T-helper 1 cell treated with Interleukin-12 subunit alpha and Interleukin-12 subunit beta and Interleukin-4 antibody, amounts not matched to agents 30 μg/mL and 1 μg/mL, for 36 hours (primary cell): Measurements from ENCODE around the gene CREB3L1.
"Not testable (repeated sequence)": the region's sequence is repeated elsewhere in the genome, so short reads cannot be mapped to it uniquely, and the experiment has no call there.

ENCODE experiments used
- H3K27ac Mint-ChIP-seq: one replicate; pipeline ENCODE4 v1.8.0; 2021; ENCODE audit warnings: mild to moderate bottlenecking, mixed read lengths
- H3K27me3 Mint-ChIP-seq: one replicate; pipeline ENCODE4 v1.8.0; 2021; ENCODE audit warnings: low read depth, mixed read lengths
- H3K36me3 Mint-ChIP-seq: one replicate; pipeline ENCODE4 v1.8.0; 2021; ENCODE audit warnings: low read depth, mixed read lengths
- H3K4me1 Mint-ChIP-seq: one replicate; pipeline ENCODE4 v1.8.0; 2021; ENCODE audit warnings: low read depth, mixed read lengths
- H3K4me3 Mint-ChIP-seq: one replicate; pipeline ENCODE4 v1.8.0; 2021; ENCODE audit warnings: mild to moderate bottlenecking, moderate library complexity, mixed read lengths
- H3K9me3 Mint-ChIP-seq: one replicate; pipeline ENCODE4 v1.8.0; 2021; ENCODE audit warnings: mixed read lengths

CREB3L1 gene

DNA sequence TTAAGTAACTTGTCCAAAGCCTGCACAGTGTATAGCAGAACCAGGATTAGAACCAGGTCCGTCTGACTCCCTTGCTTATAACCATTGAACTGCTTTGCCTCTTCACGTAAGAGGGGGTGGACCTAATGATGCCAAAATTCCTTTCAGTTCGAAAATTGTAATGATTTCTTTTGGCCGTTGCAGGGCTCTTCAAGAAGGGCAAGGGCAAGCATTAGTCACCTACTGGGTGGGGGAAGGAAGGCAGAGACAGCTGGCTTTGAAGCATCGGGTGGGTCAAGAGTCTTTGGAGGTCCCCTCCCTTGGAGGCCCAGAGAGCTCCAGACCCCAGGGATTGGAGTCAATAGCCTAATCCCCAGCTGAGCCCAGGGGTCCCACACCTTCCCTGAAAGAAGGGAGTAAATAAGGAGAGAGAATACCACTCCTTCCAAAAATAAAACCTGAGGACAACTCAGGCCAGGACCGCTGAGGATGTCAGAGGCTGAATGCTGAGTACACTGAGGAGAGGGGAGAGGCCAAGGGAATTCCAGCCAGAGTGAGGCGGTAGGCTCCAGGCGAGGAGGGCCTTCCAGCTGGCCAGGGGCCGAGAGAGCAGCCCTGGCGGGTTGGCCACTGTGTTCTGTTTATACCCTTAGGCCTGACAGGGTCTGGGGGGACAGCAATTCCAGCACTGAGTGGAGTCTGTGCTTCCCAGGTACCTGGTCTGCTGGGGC, 14.1 kb downstream of the CREB3L1 start:
- H3K4me3 Mint-ChIP-seq: no peak overlapping the region
- peaks cover 22% of the 10 kb centered on the region for H3K27me3 Mint-ChIP-seq
- no peaks in the 10 kb centered on the region for H3K9me3 Mint-ChIP-seq
- H3K36me3 Mint-ChIP-seq: no peaks in the 10 kb centered on the region
- H3K4me1 Mint-ChIP-seq: peaks cover 7% of the 10 kb centered on the region
- H3K27ac Mint-ChIP-seq: no peak overlapping the region

- H3K27ac Mint-ChIP-seq: no peak overlapping the region
Observed at GRCh38 chr11:46293066-46293465, 15.6 kb downstream of the CREB3L1 start.

GRCh38 chr11:46293641-46294103, 16.2 kb downstream of the CREB3L1 start:
- Mint-ChIP-seq H3K27ac (no peak overlapping the region), H3K4me1 (peaks cover 7% of the 10 kb centered on the region), H3K27me3 (peaks cover 38% of the 10 kb centered on the region), H3K9me3 (no peaks in the 10 kb centered on the region), H3K4me3 (no peak overlapping the region), H3K36me3 (no peaks in the 10 kb centered on the region)

More at GRCh38 chr11:46293066-46293465, 15.6 kb downstream of the CREB3L1 start:
- Mint-ChIP-seq H3K9me3 (no peaks in the 10 kb centered on the region), H3K4me3 (no peak overlapping the region), H3K4me1 (peaks cover 7% of the 10 kb centered on the region), H3K27me3 (peaks cover 33% of the 10 kb centered on the region), H3K36me3 (no peaks in the 10 kb centered on the region)

DNA sequence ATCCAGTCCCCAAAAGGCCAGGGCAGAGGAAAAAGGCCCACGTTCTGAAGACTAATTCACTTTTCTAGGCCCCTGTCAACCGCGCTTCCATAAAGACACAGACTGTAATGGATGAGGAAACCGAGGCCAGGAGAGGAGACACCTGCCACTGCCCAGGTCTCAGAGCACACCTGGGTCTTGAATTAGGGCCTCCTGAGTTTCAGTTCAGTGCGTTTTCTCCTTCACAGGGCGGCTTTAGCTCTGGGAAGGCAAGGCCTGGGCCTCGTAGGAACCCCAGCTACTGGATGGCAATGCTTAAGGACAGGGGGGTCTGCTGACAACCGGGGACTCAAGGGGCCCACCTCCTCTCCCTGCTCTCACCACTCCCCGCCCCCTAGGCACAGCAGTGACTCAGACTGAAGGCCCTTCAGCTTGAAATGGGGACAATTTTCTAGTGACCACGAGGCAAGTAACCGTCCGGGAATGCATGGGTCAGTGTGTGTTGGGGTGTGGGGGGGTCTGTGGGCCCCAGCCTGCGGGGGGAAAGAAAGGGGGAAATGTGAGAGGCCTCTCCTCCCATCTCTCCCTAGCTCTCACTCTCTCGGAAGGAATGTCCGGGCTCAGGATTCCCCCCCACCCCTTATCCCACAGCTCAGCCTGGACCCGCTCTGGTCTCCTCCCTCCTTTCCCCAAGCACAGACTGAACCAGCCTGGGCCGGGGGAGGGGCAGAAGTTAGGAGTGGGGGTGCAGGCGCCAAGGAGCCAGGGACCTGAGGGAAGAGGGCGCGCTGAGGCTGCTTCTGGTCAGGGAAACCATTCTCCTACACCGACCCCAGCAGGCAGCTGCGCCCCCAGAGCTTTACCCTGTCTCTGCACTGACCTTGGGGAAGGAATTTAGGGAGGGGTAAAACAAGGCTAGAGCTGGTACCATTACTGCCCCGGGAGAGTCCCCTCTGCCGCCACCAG, 17.2 kb downstream of the CREB3L1 start:
- H3K4me1 Mint-ChIP-seq: peaks cover 7% of the 10 kb centered on the region
- H3K27me3 Mint-ChIP-seq: peaks cover 35% of the 10 kb centered on the region
- H3K9me3 Mint-ChIP-seq: no peaks in the 10 kb centered on the region
- H3K36me3 Mint-ChIP-seq: no peaks in the 10 kb centered on the region
- peak overlapping the region; percentile 34 for H3K4me3 Mint-ChIP-seq
- H3K27ac Mint-ChIP-seq: no peak overlapping the region

- Mint-ChIP-seq H3K4me3 (peak overlapping the region; percentile 75), H3K36me3 (no peaks in the 10 kb centered on the region), H3K27ac (no peak overlapping the region), H3K9me3 (no peaks in the 10 kb centered on the region), H3K27me3 (peaks cover 35% of the 10 kb centered on the region), H3K4me1 (peaks cover 7% of the 10 kb centered on the region)
Observed at GRCh38 chr11:46295312-46296058, 18.0 kb downstream of the CREB3L1 start.

- no peak overlapping the region for H3K27ac Mint-ChIP-seq
- H3K36me3 Mint-ChIP-seq: no peaks in the 10 kb centered on the region
- peaks cover 7% of the 10 kb centered on the region for H3K4me1 Mint-ChIP-seq
- H3K9me3 Mint-ChIP-seq: no peaks in the 10 kb centered on the region
- H3K4me3 Mint-ChIP-seq: peak overlapping the region; percentile 75
- peaks cover 35% of the 10 kb centered on the region for H3K27me3 Mint-ChIP-seq
Observed at GRCh38 chr11:46296059-46296527, 18.6 kb downstream of the CREB3L1 start.

DNA sequence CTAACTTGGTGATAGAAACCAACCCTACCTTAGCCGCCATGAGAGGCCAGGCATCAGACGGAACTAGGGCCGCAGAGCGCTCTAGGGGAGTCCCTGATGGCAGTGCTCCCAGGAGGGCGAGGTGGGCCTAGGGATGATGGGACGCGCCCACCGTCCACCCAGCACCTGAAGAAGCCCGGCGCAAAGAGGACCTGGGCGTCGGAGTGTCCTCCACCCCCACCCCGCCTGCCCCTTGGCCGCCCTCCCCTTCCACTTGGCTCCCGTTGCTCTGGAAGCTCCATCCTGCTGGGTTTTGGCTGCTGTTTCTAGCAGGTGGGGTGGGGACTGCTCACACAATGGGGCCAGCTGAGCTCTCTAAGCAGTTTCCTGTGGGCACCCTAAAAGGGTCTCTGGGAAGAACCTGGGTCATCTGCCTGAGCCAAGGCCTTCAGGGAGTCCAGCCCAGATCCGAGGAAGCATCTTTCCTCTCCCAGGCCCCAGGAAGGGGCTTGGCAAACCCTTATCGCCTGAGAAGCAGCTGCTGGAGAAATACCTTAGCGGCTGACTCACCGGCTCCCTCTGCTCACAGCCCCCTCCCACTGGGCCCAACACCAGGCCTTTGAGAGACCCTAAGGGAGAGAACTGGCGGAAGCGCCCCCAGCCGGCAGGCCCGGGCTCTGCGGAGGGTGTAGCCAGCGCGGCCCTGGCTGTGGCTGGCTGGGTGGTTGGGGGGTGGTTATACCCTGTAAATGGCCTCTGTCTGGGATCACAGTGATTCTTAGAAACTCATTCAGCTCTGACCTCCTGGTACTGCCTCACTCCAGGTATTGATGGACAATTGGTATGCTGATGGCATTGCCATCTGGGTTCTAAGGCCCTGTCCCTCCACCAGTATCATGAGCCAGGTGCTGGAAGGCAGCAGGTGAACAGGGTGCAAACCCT, 19.3 kb downstream of the CREB3L1 start:
- H3K4me3 Mint-ChIP-seq: peak overlapping the region; percentile 75

DNA sequence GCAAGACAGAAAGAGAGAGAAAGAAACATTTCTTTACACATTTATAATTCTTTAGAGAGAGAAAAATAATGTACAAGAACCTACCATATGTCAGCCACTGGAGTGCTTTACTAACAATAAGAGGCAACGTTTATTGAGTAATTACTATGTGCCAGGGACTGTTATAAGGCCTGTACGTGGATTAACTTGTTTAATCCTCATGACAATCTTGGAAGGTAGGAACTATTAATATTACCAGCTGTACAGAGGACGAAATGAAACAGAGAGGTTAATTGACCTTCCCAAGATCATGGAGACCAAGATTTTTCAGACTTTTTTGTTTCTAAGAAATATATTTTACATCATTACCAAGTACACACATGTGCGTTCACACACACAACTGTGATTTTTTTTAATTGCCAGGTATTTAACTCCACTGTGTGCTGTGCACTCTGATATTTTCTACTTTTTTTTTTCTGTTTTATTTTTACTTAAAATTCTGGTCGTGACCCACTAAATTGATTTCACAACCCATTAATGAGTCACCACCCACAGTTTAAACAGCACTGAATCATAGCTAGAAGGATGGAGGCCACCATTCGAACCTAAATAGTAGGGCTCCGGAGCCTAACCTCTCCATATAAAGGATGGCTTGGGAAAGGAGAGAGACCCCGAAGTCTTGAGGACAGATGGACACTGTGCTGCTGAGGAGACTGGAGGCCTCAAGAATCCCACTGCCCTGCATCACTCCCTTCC, 21.4 kb downstream of the CREB3L1 start:
- Mint-ChIP-seq H3K27me3 (peaks cover 25% of the 10 kb centered on the region), H3K36me3 (no peaks in the 10 kb centered on the region), H3K4me1 (peaks cover 7% of the 10 kb centered on the region), H3K27ac (no peak overlapping the region), H3K4me3 (no peak overlapping the region), H3K9me3 (no peaks in the 10 kb centered on the region)

More for the DNA sequence above, 19.3 kb downstream of the CREB3L1 start:
- H3K4me1 Mint-ChIP-seq: peaks cover 7% of the 10 kb centered on the region
- no peaks in the 10 kb centered on the region for H3K36me3 Mint-ChIP-seq
- peaks cover 35% of the 10 kb centered on the region for H3K27me3 Mint-ChIP-seq
- no peaks in the 10 kb centered on the region for H3K9me3 Mint-ChIP-seq
- no peak overlapping the region for H3K27ac Mint-ChIP-seq

GRCh38 chr11:46299451-46299961, 22.0 kb downstream of the CREB3L1 start:
- H3K9me3 Mint-ChIP-seq: no peaks in the 10 kb centered on the region
- H3K27ac Mint-ChIP-seq: no peak overlapping the region
- peaks cover 7% of the 10 kb centered on the region for H3K4me1 Mint-ChIP-seq
- H3K27me3 Mint-ChIP-seq: peaks cover 24% of the 10 kb centered on the region
- H3K36me3 Mint-ChIP-seq: no peaks in the 10 kb centered on the region
- H3K4me3 Mint-ChIP-seq: no peak overlapping the region

GRCh38 chr11:46300270-46300669, 22.8 kb downstream of the CREB3L1 start:
- no peak overlapping the region for H3K27ac Mint-ChIP-seq
- H3K27me3 Mint-ChIP-seq: peaks cover 24% of the 10 kb centered on the region
- H3K36me3 Mint-ChIP-seq: no peaks in the 10 kb centered on the region
- peaks cover 5% of the 10 kb centered on the region for H3K4me1 Mint-ChIP-seq
- H3K4me3 Mint-ChIP-seq: no peak overlapping the region
- no peaks in the 10 kb centered on the region for H3K9me3 Mint-ChIP-seq

DNA sequence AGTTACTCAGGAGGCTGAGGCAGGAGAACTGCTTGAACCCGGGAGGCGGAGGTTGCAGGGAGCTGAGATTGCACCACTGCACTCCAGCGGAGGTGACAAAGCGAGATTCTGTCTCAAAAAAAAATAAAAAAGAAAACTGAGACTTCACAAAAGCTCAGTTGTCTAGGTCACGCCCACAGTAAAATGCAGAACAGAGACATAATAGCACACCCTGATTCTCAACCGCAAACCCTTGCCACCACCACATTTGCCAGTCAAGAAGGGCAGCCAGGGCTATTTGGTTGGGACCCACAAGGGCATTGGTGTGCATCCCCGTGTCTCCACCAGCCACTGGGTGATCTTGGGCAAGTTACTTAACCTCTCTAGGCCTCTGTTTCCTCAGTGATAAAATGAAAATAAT, 25.4 kb downstream of the CREB3L1 start:
- Mint-ChIP-seq H3K36me3 (no peaks in the 10 kb centered on the region), H3K27ac (no peak overlapping the region), H3K27me3 (peaks cover 7% of the 10 kb centered on the region), H3K9me3 (no peaks in the 10 kb centered on the region), H3K4me3 (no peak overlapping the region), H3K4me1 (peaks cover 2% of the 10 kb centered on the region)

DNA sequence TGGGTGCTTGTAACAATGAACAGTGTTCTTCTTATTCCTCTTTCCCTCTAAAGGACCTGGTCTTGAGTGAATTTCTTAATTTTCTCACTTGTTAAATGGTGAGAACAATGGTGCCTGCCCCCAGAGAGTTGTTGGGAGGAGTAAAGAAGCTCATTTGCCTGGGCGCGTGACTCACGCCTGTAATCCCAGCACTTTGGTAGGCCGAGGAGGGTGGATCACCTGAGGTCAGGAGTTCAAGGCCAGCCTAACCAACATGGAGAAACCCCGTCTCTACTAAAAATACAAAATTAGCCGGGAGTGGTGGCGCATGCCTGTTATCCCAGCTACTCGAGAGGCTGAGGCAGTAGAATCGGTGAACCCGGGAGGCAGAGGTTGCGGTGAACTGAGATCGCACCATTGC, 26.6 kb downstream of the CREB3L1 start:
- not testable (repeated sequence) for H3K36me3 Mint-ChIP-seq, H3K9me3 Mint-ChIP-seq, H3K27me3 Mint-ChIP-seq, H3K4me3 Mint-ChIP-seq, H3K4me1 Mint-ChIP-seq, H3K27ac Mint-ChIP-seq
